ENCODE results near the gene RPS16. TPM values are rescaled to one million over a fixed set of nuclear protein-coding genes. Genes with fewer than 3 reads are reported as not detected.

RPS16 gene
- total and polyA plus RNA-seq, 9 donors = 2,348 to 7,403 (median 4,531) TPM

- no peak overlapping the region for H3K4me3 ChIP-seq
- peak in 1 of 5 donors; percentile 13 for DNase-seq
- no peaks in the 10 kb centered on the region for H3K9me3 ChIP-seq
- H3K36me3 ChIP-seq = no peaks in the 10 kb centered on the region
- no peak for TF ChIP-seq EP300 (IDR thresholded peaks at IDR 0.05)
- no peak for TF ChIP-seq CTCF (IDR thresholded peaks at IDR 0.05)
- TF ChIP-seq POLR2A (IDR thresholded peaks at IDR 0.05) = no peak
- WGBS, 3 donors = 59 to 60% (median 60%) methylated on average over 9 of the region's 9 CpGs
- no peak overlapping the region for H3K27ac ChIP-seq
- intact Hi-C loops (cut with DNase I) = no loop called here
- no peaks in the 10 kb centered on the region for H3K27me3 ChIP-seq
- H3K4me1 ChIP-seq (ENCODE audit: insufficient read depth) = peaks cover 2% of the 10 kb centered on the region
These were observed 50.7 kb downstream of the RPS16 start for GRCh38 chr19:39384839-39385568.

Small RNA genes within 50 kb of the gene (microRNA-seq; reads per million reads assigned to microRNA genes)
- 0 to 0.32 (median 0) reads per million in 3 donors for gene MIR4530

Small RNA genes within 50 kb of the gene (small RNA-seq; reads per million reads assigned to genes)
- not detected for gene MIR4530

Other genes with a start within 250 kb of the RPS16 start
- gene NCCRP1, start 239.0 kb downstream of the RPS16 start, total RNA-seq = 1 to 10 TPM in 1 of 7 donors, under 1 TPM in 2, not detected in 4; 0.20 to 4.4 (median 0.22) TPM
- gene NCCRP1, start 239.0 kb downstream of the RPS16 start, polyA plus RNA-seq = under 1 TPM; 0.05 to 0.15 TPM
- gene SYCN, start 231.7 kb downstream of the RPS16 start, total RNA-seq = 1 to 10 TPM in 2 of 7 donors, not detected in 5; 1.2 to 2.4 TPM
- gene SYCN, start 231.7 kb downstream of the RPS16 start, polyA plus RNA-seq = not detected
- gene IFNL3, start 190.9 kb downstream of the RPS16 start, total RNA-seq = not detected
- gene IFNL3, start 190.9 kb downstream of the RPS16 start, polyA plus RNA-seq = not detected
- under 1 TPM in 2 of 7 donors, not detected in 5; 0.17 to 0.23 TPM for gene IFNL4, start 187.1 kb downstream of the RPS16 start, total RNA-seq
- not detected for gene IFNL4, start 187.1 kb downstream of the RPS16 start, polyA plus RNA-seq
- not detected for gene IFNL2, start 167.6 kb downstream of the RPS16 start, total RNA-seq
- gene IFNL2, start 167.6 kb downstream of the RPS16 start, polyA plus RNA-seq = not detected
- not detected for gene IFNL1, start 139.5 kb downstream of the RPS16 start, total RNA-seq
- gene IFNL1, start 139.5 kb downstream of the RPS16 start, polyA plus RNA-seq = not detected
- gene LRFN1, start 115.1 kb downstream of the RPS16 start, total RNA-seq = 1 to 10 TPM in 4 of 7 donors, under 1 TPM in 3; 0.12 to 2.2 (median 1.2) TPM
- gene LRFN1, start 115.1 kb downstream of the RPS16 start, polyA plus RNA-seq = 1 to 10 TPM in 1 of 2 donors, under 1 TPM in 1; 0.40 to 1.2 TPM
- 10 to 100 TPM in 3 of 7 donors, 1 to 10 TPM in 4; 5.6 to 21.9 (median 9.9) TPM for gene GMFG, start 99.9 kb downstream of the RPS16 start, total RNA-seq
- gene GMFG, start 99.9 kb downstream of the RPS16 start, polyA plus RNA-seq = 10 to 100 TPM; 20.5 to 39.7 TPM
- gene SAMD4B, start 93.5 kb downstream of the RPS16 start, total RNA-seq = 100 to 1,000 TPM in 5 of 7 donors, 10 to 100 TPM in 2; 59.0 to 139 (median 110) TPM
- gene SAMD4B, start 93.5 kb downstream of the RPS16 start, polyA plus RNA-seq = 100 to 1,000 TPM in 1 of 2 donors, 10 to 100 TPM in 1; 64.4 to 119 TPM
- gene PAF1, start 44.8 kb downstream of the RPS16 start, total RNA-seq = 10 to 100 TPM; 31.0 to 60.2 (median 47.4) TPM
- 10 to 100 TPM; 52.7 to 78.1 TPM for gene PAF1, start 44.8 kb downstream of the RPS16 start, polyA plus RNA-seq
- 10 to 100 TPM; 27.7 to 62.9 (median 59.9) TPM for gene MED29, start 44.6 kb downstream of the RPS16 start, total RNA-seq
- 10 to 100 TPM; 43.5 to 48.8 TPM for gene MED29, start 44.6 kb downstream of the RPS16 start, polyA plus RNA-seq
- gene ZFP36, start 29.1 kb downstream of the RPS16 start, total RNA-seq = 100 to 1,000 TPM in 6 of 7 donors, 10 to 100 TPM in 1; 78.1 to 995 (median 152) TPM
- gene ZFP36, start 29.1 kb downstream of the RPS16 start, polyA plus RNA-seq = 100 to 1,000 TPM; 204 to 320 TPM
- gene PLEKHG2, start 23.3 kb downstream of the RPS16 start, total RNA-seq = 10 to 100 TPM in 6 of 7 donors, 1 to 10 TPM in 1; 8.6 to 68.0 (median 33.9) TPM
- gene PLEKHG2, start 23.3 kb downstream of the RPS16 start, polyA plus RNA-seq = 10 to 100 TPM; 12.9 to 23.0 TPM
- gene SUPT5H, start 9.6 kb upstream of the RPS16 start, total RNA-seq = 100 to 1,000 TPM in 4 of 7 donors, 10 to 100 TPM in 3; 51.4 to 127 (median 101) TPM
- 100 to 1,000 TPM in 1 of 2 donors, 10 to 100 TPM in 1; 98.8 to 163 TPM for gene SUPT5H, start 9.6 kb upstream of the RPS16 start, polyA plus RNA-seq
- 10 to 100 TPM; 31.5 to 59.9 (median 51.4) TPM for gene TIMM50, start 44.9 kb upstream of the RPS16 start, total RNA-seq
- 10 to 100 TPM; 41.2 to 48.3 TPM for gene TIMM50, start 44.9 kb upstream of the RPS16 start, polyA plus RNA-seq
- gene DLL3, start 63.0 kb upstream of the RPS16 start, total RNA-seq = under 1 TPM in 3 of 7 donors, not detected in 4; 0.10 to 0.33 (median 0.24) TPM
- gene DLL3, start 63.0 kb upstream of the RPS16 start, polyA plus RNA-seq = under 1 TPM; 0.10 to 0.22 TPM
- gene SELENOV, start 79.2 kb upstream of the RPS16 start, total RNA-seq = under 1 TPM in 1 of 7 donors, not detected in 6; 0.27 TPM
- gene SELENOV, start 79.2 kb upstream of the RPS16 start, polyA plus RNA-seq = under 1 TPM in 1 of 2 donors, not detected in 1; 0.39 TPM
- 1 to 10 TPM; 3.1 to 7.0 (median 6.2) TPM for gene EID2B, start 96.9 kb upstream of the RPS16 start, total RNA-seq
- gene EID2B, start 96.9 kb upstream of the RPS16 start, polyA plus RNA-seq = 1 to 10 TPM; 2.3 to 7.5 TPM
- 10 to 100 TPM in 5 of 7 donors, 1 to 10 TPM in 2; 6.9 to 17.0 (median 13.1) TPM for gene EID2, start 104.2 kb upstream of the RPS16 start, total RNA-seq
- gene EID2, start 104.2 kb upstream of the RPS16 start, polyA plus RNA-seq = 10 to 100 TPM; 10.5 to 13.5 TPM
- gene LGALS13, start 166.6 kb upstream of the RPS16 start, total RNA-seq = not detected
- gene LGALS13, start 166.6 kb upstream of the RPS16 start, polyA plus RNA-seq = not detected
- not detected for gene LGALS16, start 220.0 kb upstream of the RPS16 start, total RNA-seq
- not detected for gene LGALS16, start 220.0 kb upstream of the RPS16 start, polyA plus RNA-seq